ENCODE data around the gene EXOC4.
"Not testable (repeated sequence)": the region's sequence is repeated elsewhere in the genome, so short reads cannot be mapped to it uniquely, and the experiment has no call there.

The EXOC4 gene

DNA sequence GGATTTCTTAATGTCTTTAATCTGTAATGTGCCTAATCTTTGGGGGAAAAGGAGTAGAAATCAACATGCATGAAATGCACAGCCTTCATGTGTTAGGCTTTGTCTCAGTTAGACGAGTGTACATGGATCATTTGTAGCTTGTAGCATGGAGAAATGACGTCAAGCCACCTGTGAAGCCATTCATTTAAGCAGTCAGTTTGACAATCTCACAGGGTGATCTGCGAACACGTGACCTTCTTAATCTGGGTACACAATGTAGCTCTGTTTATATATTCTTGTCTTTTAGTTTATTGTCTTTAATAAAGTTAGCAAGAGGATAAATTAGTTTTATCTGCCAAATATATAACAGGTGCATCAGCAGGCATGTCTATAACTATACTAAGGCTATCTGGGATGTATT lies 522.3 kb downstream of the EXOC4 start:
- no peak for DNase-seq

DNA sequence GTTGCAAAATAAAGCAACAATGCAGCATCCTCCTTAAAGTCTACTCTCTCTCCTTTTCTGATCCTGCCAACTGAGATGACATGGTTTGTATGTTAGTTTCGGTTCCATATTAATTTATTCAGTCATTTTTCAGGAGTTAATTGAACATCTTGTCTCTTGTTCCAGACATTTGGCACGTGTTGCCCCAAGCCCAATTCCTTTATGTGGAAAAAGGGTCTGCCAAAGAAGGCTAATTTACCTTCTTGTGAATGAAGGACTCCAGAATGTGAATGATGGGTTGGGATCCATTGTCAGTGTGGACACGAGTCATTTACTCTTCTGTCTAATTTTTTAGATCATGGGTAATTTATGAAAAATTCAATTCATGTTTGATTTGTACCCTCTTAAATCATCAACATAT lies 523.4 kb downstream of the EXOC4 start:
- no peak for DNase-seq

DNA sequence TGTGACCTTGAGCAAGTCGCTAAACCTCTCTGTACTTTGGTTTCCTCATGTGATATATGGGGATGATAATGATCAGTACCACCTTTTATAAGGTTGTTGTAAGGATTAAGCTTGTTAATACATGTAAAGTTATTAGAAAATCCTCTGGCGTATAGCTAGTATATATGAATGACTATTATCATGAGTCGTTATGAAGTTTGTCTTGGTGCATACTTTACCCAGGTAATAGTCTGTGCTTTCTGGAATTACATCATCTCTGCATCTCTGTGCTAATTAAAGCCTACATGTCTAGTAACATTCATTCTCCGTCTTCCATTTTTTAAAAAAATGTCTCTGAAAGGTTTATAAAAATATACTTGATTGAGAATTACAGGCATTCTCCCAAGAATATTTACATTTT lies 524.8 kb downstream of the EXOC4 start:
- DNase-seq, result no peak

DNA sequence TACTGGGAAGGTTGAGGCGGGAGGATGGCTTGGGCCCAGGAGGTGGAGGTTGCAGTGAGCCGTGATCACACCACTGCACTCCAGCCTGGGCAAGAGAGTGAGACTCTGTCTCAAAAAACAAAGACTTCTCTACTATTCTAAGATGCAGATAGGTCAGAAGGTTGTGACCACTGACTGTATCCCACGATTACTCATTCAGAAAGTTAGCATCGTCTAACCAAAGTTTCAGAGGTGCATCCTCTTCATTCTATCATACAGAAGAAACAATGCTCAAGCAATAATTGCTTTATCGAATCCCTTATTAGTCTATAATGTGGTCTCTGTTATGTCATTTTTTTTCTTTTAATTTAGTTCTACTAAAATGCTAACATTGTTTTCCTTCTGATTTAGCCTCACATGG lies 525.6 kb downstream of the EXOC4 start:
- no peak for DNase-seq

DNA sequence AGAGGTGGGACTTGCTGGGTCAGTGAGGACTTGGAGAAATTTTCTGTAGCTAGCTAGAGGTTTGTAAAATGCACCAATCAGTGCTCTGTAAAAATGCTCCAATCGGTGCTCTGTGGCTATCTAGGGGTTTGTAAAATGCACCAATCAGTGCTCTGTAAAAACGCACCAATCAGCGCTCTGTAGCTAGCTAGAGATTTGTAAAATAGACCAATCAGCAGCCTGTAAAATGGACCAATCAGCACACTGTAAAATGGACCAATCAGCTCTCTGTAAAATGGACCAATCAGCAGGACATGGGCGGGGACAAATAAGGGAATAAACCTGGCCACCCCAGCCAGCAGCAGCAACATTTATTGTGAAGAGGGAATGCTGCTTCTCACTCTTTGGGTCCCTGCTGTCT lies 526.7 kb downstream of the EXOC4 start:
- not testable (repeated sequence) for DNase-seq

DNA sequence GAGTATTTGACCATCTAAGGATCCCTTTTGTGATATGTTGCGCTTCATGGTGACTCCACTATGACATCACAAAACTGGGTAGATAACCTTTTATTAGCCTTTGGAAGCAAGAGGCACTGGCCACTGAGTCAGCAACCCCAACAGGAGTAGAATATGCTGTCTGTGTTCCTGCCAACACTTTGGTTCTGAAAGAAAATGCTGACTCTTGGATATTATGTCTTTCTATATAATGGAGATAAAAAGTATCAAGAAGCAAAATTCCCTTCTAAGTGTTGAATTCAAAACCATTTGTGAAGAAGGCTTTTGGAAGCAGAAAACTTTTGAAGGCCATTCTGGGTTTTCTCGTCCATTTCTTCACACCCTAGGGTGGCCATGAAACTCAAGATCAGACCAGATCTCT lies 528.0 kb downstream of the EXOC4 start:
- DNase-seq, result no peak

GRCh38 chr7:133781486-133782090 lies 528.7 kb downstream of the EXOC4 start:
- DNase-seq, result no peak

GRCh38 chr7:133782470-133782869 lies 529.6 kb downstream of the EXOC4 start:
- DNase-seq, result no peak

DNA sequence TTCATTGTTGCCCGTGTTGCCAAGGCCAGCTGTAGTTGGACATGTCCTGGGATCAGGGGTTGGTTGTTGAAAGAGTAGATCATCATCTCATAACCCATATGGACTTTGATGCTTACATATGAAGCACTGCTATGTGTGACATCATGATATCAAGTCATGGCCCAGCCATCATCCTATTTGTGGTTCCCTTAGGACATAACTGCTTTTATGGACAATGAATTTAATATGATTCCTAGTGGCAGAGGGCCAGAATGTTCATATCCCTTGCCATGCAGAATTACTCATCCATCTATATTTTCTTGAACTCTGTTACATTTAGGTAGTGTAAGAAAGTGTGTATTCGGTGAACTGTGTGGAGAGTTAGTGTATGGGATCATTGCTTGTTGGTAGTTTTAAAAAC lies 530.4 kb downstream of the EXOC4 start:
- DNase-seq, result no peak

- no peak for DNase-seq
Measured at GRCh38 chr7:133784486-133785001, 531.7 kb downstream of the EXOC4 start.

DNA sequence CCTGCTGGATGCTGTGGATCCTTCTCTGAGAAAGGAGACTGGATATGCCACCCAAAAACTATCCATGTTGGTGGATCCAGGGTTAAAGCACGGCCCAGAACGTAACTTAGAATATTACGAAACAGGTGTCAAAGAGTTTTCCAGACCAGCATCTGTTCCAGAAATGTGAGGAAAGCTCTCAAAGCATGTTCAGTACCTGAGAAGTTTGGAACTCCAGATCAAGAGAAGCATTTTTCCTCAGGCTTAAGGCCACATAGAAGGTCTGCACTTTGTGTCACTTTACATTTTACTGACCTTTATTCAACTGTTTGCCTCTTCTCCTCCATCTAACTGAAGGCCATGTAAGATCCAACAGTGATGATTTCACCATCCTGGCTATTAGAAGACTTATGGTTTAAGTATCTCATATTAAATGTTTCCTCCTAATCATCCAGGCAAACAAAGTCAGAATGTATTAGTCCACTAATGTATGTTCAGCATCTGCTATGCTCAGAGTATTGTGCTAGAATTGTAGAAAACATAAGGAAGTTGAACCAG lies 533.6 kb downstream of the EXOC4 start:
- DNase-seq, result no peak

DNA sequence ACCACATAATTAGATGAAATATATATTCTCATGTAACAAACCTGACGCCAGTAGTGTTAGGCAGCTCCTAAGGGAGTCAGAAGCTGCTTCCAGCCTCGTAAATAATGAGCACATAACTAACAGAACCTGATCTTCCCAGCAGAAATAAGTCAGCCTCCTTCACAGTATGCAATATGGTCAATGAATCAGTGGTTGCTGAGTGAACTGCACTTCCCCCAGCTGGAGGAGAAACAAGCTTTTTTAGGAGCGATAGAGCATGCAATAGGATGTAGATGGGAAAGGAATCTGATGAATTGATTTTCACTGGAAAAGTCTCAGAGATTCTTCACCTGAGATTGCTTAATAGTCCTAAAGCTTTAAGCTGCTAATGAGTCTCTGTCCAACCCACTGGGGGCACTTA lies 537.1 kb downstream of the EXOC4 start:
- no peak for DNase-seq

DNA sequence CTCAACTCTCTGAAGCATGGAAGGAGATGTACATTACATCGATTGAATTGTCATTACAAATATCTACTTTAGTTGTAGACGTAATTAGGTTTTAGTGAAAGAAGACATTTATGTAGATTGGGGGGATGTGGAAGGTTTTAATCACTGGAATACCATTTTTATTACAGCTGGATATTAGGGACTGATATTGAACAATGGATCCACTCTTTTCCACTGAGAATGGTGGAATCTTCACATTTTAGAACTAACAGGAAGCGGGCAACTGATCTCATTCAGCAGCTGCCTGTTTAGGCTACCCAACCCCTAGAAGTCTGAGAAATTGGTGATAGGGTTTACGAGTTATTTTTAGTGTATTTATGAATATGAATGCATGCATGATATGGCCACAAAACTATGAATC lies 538.0 kb downstream of the EXOC4 start:
- no peak for DNase-seq

- no peak for DNase-seq
Measured at GRCh38 chr7:133794479-133794878, 541.6 kb downstream of the EXOC4 start.

DNA sequence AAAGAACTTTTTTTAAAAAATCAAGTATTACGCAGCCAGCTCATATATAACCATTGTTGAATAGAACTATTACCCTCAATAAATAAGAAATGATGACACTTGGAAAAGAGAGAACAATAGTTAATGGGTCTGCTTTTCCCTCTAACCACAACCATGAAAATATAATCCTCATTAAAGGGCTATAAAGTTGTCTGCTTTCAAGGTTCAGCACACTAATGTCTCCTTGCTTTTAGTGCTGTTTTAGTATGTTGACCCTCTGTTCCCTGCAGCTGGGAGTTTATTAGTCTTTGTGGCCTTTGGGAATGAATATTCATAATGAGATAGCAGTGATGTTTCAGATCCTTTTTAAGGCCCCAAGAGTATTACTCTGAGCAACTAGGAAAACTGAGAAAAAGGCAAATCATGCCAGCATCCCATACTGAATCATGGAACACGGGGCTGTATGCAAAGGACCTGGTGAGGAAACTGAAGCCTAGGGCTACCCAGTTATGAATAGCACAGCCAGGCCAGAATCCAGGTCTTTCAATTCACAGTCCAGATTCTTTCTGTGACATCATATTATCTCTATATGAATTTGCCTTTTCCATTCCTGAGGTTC lies 542.3 kb downstream of the EXOC4 start:
- DNase-seq, result no peak

DNA sequence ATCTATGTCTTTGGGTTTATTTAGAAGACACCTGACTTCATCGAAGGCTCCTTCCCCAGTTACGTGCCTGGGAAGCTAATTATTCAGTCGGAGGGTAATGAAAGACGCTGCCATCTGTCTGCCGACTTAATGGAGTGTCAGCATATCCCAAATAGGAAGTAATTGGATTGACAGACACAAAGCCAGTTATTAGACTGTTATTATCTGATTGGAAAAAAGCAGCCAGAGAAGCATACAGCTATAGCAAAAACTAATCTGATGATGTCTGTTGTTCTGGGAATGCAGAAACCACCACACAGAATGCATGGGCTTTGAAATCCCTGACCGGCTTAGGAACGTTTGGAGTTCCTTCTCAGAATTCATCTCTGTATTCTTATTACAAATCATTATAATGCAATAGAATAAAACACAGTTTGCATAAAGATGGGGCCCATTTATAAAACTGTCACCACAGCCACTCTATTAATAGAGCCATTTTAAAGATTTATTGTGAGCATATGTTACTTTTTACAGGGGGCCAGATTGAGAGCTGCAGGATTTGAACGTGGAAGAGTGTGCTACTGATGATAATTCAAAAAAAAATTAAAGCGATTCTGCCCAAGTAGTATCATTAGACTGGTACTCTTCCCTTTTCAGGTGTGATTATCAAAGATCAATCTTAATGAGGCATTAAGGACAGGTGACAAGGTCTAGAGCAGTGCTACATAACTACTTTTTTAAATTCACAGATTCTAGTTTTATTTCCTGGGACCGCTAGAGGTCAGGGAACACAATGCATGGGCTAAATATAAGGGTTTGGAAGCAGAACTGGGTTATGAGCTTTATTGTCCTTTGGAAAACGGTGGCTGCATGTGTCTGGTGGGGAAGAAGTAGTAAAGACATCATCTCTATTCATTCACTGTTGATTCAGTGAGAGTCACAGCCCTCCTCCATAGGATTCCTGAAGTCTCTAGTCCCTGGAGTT lies 544.2 kb downstream of the EXOC4 start:
- no peak for DNase-seq

DNA sequence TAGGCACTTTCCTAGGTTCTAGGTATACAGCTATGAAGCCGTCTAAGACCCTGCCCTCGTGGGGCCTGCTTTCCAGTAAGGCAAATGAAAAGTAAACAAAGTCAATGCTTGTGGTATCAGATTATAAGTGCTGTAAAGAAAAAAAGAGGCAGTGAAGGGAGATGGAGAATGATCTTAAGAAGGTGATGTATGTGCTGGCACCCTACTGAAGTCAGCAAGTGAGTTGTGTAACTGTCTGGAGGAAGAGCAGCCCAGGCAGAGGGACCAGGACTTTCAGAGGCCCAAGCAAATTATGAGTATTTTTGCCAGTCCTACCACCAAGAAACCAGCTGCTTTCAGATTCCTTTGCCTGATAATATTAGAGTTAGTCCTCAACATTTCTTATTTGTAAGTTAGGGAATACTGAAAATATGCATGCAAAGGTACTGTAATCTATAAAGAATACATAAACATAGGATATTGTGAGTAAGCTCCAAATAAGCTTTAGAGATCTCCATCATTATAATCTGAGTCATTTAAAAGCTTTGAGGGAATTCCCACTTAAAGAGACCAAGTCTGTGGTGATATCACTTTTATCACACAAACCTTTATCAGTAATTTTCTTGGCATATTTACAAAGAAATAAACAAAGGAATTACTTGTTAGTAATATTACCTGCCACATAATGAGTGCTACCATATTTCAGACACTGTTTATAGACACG lies 545.1 kb downstream of the EXOC4 start:
- DNase-seq, result no peak

DNA sequence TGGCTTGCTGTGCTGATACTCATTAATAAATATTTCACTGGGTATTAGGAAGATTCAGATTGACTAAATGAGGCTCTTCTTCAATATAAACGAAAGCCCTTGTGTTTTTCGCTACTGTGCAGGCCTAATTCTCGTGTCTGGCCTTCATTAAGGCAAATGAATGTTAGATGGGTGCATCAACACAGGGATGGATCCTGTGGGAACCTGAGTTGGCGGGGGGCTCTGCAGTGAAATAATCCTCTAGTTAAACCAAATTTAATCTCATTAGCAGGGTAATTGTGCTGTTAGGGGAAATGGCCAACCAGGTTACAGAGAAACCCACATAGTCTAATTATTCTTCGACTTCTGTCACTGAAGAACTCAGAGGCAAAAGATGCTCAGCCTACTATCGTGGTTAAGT lies 548.5 kb downstream of the EXOC4 start:
- no peak for DNase-seq

DNA sequence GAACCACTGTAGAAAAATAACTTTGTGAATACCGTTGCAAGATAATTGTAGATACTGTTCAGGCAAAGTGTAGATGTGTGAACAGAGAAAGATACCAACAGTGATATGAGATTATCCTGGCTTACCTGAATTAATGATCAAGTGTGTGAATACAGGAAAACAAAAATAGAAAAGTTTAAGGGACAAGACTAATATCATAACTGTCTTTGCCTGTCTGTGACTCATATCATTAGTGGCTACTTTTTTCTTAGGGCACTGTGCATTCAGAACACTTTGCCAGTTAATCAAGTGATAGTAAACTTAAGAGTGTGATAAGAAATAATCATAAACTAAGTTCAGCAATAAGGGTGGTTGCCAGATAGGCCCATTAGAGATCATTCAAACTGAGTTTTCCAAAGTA lies 551.2 kb downstream of the EXOC4 start:
- no peak for DNase-seq

DNA sequence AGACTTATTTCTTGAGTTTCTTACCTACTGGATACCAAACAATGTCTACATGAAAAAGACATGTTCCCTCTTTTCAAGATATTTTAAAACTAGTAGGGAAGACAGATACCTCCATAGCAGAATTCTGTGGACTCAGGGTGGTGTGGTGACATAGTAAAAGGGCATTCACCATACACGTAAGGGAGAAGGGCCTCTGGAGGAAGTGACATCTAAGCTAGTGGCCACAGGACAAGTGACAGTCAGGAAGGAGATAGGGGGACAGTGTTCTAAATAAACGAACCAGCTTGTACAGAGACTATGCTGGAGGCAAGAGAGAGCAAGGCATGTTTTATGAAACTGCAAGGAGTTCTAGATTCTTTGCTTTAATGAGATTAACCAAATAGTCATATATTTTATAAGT lies 552.5 kb downstream of the EXOC4 start:
- DNase-seq, result no peak

DNA sequence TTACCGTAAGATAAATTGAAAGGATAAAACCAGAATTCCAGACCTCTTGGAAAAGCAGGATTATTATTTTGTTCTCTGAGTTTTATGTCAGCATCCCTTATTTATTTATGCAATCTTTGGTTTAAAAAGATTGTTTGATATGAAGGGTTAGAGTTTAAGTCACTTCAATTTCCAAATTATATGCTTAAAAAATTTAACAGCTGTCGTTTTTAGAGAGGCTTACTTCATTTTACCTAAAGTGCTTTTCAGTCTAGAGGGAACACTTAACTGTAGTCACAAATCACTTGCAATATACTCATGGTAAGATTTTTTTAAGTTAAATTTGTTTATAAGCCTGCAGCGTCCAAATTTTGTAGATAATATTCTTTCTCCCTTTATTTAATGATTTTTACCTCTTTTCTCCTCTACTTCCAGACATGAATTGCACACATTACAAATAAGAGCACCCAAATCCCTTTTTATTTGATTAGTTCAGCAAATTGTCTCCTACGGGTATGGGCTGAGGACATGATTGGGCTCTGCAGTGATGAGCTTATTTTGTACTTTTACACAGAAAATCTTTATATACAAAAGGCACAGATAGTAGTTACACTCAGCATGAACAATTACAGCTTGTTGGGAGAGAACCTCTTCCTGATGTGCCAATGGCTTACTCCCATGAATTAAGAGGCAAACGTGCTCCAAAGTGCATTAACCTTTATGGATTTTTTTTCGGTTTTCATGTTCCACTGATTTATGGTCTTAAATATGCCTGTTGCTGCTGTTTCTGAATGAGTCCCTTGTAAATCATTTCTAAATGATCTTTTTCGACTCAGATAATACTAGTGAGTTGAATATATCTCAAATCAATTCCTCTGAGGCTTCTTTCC lies 555.0 kb downstream of the EXOC4 start:
- no peak for DNase-seq

GRCh38 chr7:133808493-133808866 lies 555.6 kb downstream of the EXOC4 start:
- no peak for DNase-seq
